Esophagus muscularis mucosa (tissue), 4 donors: ENCODE results near the gene FTCDNL1. TPM values are rescaled to one million over a fixed set of nuclear protein-coding genes. Genes with fewer than 3 reads are reported as not detected.

ENCODE experiments used
- DNase-seq: peaks from one replicate; pipeline ENCODE4 v3.0.0-alpha.2; 2017; ENCODE audit errors: extremely low spot score
- H3K27ac ChIP-seq, 4 donors: fragments of 200-600 bp; sonication (generic); replicated peaks in 1 of 4; 1 replicate in 3 of 4; 2 replicates in 1 of 4; pipeline ENCODE4 v1.5.1; 2016 to 2019; ENCODE audit warnings: mild to moderate bottlenecking in 1 of 4
- H3K27me3 ChIP-seq, 4 donors: fragments of 200-600 bp; sonication (generic); one replicate each; pipeline versions ENCODE4 v1.5.1 to v1.6.0; 2016 to 2019
- H3K36me3 ChIP-seq, 4 donors: fragments of 200-600 bp; sonication (generic); one replicate each; pipeline ENCODE4 v1.5.1; 2016 to 2019
- H3K4me1 ChIP-seq, 4 donors: fragments of 200-600 bp; sonication (generic); one replicate each; pipeline ENCODE4 v1.5.1; 2016 to 2019
- H3K4me3 ChIP-seq, 4 donors: fragments of 200-600 bp; sonication (generic); 1 replicate in 2 of 4; 2 replicates in 2 of 4; pipeline ENCODE4 v1.5.1; 2016 to 2019; ENCODE audit warnings: mild to moderate bottlenecking in 4 of 4, moderate library complexity in 1 of 4
- H3K9me3 ChIP-seq, 4 donors: fragments of 200-600 bp; sonication (generic); 1 replicate in 3 of 4; 2 replicates in 1 of 4; pipeline ENCODE4 v1.5.1; 2016 to 2019
- EP300 ChIP-seq: sonication (generic); formaldehyde crosslinking; IDR thresholded peaks from one replicate; pipeline ENCODE4 v1.6.1; 2017; ENCODE audit warnings: antibody characterized with exemption
- POLR2A ChIP-seq: fragments of 450-650 bp; IDR thresholded peaks from one replicate; pipeline ENCODE4 v1.6.1; 2017; ENCODE audit warnings: antibody characterized with exemption, moderate library complexity, mild to moderate bottlenecking, low read depth
- POLR2AphosphoS5 ChIP-seq, 2 donors: sonication (generic); formaldehyde crosslinking; IDR thresholded peaks; one replicate each; pipeline ENCODE4 v1.6.1; 2017; ENCODE audit warnings: antibody characterized with exemption in 2 of 2
- WGBS: methylation state at CpG from one replicate; pipeline ENCODE4 v1.1.5; 2018; 5-methylcytosine and 5-hydroxymethylcytosine counted together
- intact Hi-C: fragments of 100-400 bp; cut with DNase I; formaldehyde crosslinking; loops from one replicate; pipeline ENCODE4 v1.15.1; 2023
- total RNA-seq, 4 donors: library from RNA; depleted of rRNA; stranded (reverse); fragments of >200 nt; gene quantifications; one replicate each; pipeline versions ENCODE4 v1.1.0 to v1.2.1, GENCODE V29; 2016
- TF ChIP-seq, protein P1 (sequence below), 3 experiments: fragments of 200-600 bp in 2 of 3; fragments of 450-650 bp in 1 of 3; sonication (generic) in 2 of 3; IDR thresholded peaks; one replicate each; pipeline ENCODE4 v1.5.1; 2017 to 2019; ENCODE audit warnings: antibody characterized with exemption in 3 of 3, mild to moderate bottlenecking in 2 of 3, moderate library complexity in 1 of 3

FTCDNL1 gene
- total RNA-seq, 4 donors from 2014 or later = 1.2 to 5.3 (median 2.0) TPM

DNA sequence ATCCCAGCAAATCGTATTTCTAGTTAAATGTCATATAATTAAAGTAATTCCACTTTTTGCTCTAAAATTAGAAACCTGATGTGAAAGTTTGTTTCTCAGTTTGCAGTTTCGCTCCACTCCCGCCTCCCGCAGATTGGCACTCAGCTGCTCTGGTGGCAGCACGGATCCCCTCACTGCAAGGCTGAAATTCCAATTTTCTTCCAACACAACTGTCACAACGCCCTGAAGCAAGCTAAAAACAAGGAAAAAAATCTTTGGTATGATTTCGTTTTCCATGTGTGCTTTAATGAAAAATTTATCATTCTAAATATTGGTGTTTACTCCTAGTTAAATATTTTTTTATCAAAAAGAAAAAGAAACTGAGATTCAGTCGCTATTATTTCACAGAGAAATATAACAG, 38.5 kb downstream of the FTCDNL1 start:
- intact Hi-C loops = no loop called here
- DNase-seq = no peak
- Histone ChIP-seq H3K27ac (no peak overlapping the region), H3K9me3 (no peaks in the 10 kb centered on the region), H3K36me3 (no peaks in the 10 kb centered on the region), H3K4me1 (peaks cover 0 to 12% (median 10%) of the 10 kb centered on the region in 4 donors), H3K27me3 (no peaks in the 10 kb centered on the region), H3K4me3 (no peak overlapping the region)
- WGBS = 88% methylated on average over 8 of the region's 8 CpGs
- TF ChIP-seq EP300 = no peak
- no peak for TF ChIP-seq POLR2A
- TF ChIP-seq, protein P1, sequence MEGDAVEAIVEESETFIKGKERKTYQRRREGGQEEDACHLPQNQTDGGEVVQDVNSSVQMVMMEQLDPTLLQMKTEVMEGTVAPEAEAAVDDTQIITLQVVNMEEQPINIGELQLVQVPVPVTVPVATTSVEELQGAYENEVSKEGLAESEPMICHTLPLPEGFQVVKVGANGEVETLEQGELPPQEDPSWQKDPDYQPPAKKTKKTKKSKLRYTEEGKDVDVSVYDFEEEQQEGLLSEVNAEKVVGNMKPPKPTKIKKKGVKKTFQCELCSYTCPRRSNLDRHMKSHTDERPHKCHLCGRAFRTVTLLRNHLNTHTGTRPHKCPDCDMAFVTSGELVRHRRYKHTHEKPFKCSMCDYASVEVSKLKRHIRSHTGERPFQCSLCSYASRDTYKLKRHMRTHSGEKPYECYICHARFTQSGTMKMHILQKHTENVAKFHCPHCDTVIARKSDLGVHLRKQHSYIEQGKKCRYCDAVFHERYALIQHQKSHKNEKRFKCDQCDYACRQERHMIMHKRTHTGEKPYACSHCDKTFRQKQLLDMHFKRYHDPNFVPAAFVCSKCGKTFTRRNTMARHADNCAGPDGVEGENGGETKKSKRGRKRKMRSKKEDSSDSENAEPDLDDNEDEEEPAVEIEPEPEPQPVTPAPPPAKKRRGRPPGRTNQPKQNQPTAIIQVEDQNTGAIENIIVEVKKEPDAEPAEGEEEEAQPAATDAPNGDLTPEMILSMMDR (IDR thresholded peaks at IDR 0.05) = no peak

DNA sequence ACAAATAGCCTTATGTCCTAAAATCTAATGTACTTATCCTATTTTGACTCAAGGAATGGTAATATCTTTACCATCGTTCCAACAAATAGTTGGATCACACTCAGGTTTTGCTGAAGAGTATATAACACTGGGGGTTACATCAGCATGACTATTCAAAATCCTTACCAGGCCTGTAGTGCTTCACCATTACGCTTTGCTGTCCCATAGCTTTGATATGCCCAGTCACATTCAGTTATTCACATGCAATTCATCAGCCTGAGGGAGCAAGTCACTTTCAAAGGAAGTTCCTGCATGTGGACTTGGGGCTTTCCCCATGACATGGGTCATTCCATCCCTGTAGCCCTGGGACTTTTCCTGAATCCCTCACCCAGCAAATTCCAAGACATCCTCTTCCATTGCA, 39.6 kb downstream of the FTCDNL1 start:
- Histone ChIP-seq H3K4me1 (peaks cover 0 to 13% (median 11%) of the 10 kb centered on the region in 4 donors), H3K4me3 (no peak overlapping the region), H3K36me3 (no peaks in the 10 kb centered on the region), H3K9me3 (no peaks in the 10 kb centered on the region), H3K27me3 (no peaks in the 10 kb centered on the region), H3K27ac (no peak overlapping the region)
- 76% methylated on average over 2 of the region's 2 CpGs for WGBS
- no peak for DNase-seq
- no peak for TF ChIP-seq POLR2A
- TF ChIP-seq, protein P1 (IDR thresholded peaks at IDR 0.05) = no peak
- TF ChIP-seq POLR2AphosphoS5 (IDR thresholded peaks at IDR 0.05) = no peak
- TF ChIP-seq EP300 = no peak
- intact Hi-C loops = no loop called here

DNA sequence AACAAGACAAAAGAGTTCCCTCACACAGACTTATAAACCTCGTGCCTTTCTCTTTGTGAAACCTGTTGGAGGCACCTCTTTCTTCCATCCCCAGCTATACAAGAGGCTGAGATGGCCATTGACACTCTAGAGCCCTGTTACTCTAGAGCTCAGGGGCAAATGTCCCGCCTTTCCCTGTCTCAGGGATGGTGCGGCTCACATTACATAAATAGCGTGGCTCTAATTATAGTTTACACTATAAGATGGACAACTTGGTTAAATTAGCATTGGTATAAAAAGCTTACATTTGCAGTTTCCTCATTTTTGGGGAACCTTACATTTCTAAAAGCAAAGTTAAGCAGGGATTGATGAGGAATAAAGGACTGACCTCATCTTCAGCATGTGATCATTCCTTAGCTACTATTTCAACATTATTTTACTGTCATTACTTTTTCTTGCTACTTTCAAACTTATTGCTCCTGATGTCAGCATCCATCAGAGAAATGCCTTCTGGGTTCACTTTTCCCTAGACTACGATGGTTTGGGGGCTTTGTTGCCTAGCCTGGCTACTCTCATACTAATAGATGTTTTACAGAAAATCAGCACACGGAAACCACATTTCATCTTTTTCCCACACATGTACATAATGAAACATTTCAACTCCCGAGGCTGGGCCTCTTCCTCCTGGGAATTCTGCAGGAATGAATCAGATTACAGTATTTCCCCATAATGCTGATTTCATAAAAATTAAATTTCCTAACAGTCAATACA, 40.4 kb downstream of the FTCDNL1 start:
- no peak for DNase-seq
- WGBS = 73% methylated on average over 7 of the region's 7 CpGs
- no peaks in the 10 kb centered on the region for H3K27me3 ChIP-seq
- H3K9me3 ChIP-seq = no peaks in the 10 kb centered on the region
- intact Hi-C loops = no loop called here
- no peak overlapping the region for H3K27ac ChIP-seq
- H3K4me3 ChIP-seq = no peak overlapping the region
- TF ChIP-seq POLR2AphosphoS5 (IDR thresholded peaks at IDR 0.05) = no peak
- TF ChIP-seq POLR2A = no peak
- TF ChIP-seq, protein P1 (IDR thresholded peaks at IDR 0.05) = no peak
- TF ChIP-seq EP300 = no peak
- H3K36me3 ChIP-seq = no peaks in the 10 kb centered on the region
- H3K4me1 ChIP-seq = peaks cover 0 to 21% (median 18%) of the 10 kb centered on the region in 4 donors

DNA sequence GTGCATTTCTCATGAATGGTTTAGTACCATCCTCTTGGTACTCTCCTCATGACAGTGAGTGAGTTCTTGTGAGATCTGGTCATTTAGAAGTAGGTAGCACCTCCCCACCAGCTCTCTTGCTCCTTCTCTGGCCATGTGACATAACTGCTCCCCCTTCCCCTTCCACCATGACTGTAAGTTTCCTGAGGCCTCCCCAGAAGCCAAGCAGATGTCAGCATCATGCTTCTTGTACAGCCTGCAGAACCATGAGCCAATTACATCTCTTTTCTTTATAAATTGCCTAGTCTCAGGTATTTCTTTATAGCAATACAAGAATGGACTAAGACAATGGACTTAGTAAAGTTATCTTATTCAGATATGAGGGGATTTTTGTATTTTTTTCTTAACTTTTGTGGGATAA, 43.0 kb downstream of the FTCDNL1 start:
- DNase-seq = no peak
- no peak overlapping the region for H3K27ac ChIP-seq
- intact Hi-C loops = no loop called here
- no peaks in the 10 kb centered on the region for H3K36me3 ChIP-seq
- no peak overlapping the region for H3K4me3 ChIP-seq
- TF ChIP-seq, protein P1 (IDR thresholded peaks at IDR 0.05) = no peak
- TF ChIP-seq EP300 = no peak
- no peak for TF ChIP-seq POLR2AphosphoS5 (IDR thresholded peaks at IDR 0.05)
- TF ChIP-seq POLR2A = no peak
- H3K9me3 ChIP-seq = no peaks in the 10 kb centered on the region
- H3K4me1 ChIP-seq = peaks cover 0 to 12% (median 10%) of the 10 kb centered on the region in 4 donors
- no peaks in the 10 kb centered on the region for H3K27me3 ChIP-seq

DNA sequence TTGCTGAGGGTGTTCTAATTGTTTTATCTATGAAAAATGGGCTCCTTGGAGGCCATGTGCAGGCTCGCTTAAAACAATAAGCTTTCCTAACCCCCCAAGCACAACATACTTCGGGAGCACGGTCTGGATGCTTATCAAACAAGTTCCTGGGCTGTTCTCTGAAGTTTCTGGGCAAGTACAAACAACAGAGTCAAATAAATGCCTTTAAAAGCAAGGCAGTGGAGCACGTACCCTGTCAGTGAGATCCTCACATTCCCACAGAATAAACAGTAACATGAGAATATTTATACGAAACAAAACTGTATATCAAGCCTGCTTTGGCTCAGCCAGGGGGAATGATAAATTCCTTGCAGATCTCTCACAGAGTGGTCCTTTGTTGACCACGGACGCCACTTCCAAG, 44.8 kb downstream of the FTCDNL1 start:
- Histone ChIP-seq H3K9me3 (no peaks in the 10 kb centered on the region), H3K27ac (peak overlapping the region in 1 of 4 donors; percentile 9), H3K27me3 (no peaks in the 10 kb centered on the region), H3K4me1 (peaks cover 0 to 12% (median 10%) of the 10 kb centered on the region in 4 donors), H3K36me3 (no peaks in the 10 kb centered on the region), H3K4me3 (no peak overlapping the region)
- DNase-seq = no peak
- TF ChIP-seq POLR2A (no peak), EP300 (no peak), POLR2AphosphoS5 (IDR thresholded peaks at IDR 0.05) (no peak)
- TF ChIP-seq, protein P1 (IDR thresholded peaks at IDR 0.05) = no peak
- 40% methylated on average over 7 of the region's 7 CpGs for WGBS
- intact Hi-C loops = no loop called here
